Fibroblast of mammary gland (primary cell): Measurements from ENCODE around the gene SERPINE1.
A peak's percentile ranks its signal among the peaks of the same experiment; 100 is the strongest.

Source experiments
- DNase-seq: peaks from one replicate; pipeline ENCODE4 v3.0.0-alpha.2; 2010; ENCODE audit warnings: low read depth
- H3K4me3 ChIP-seq: 2 replicates; pipeline ENCODE4 v1.5.1; 2011; ENCODE audit warnings: low read depth, mild to moderate bottlenecking, low read length, moderate library complexity; ENCODE audit not compliant: control insufficient read depth
- TF ChIP-seq, protein P1 (sequence below): conservative IDR thresholded peaks from 2 replicates; pipeline ENCODE4 v1.5.1; 2011; ENCODE audit warnings: low read depth, low read length, inconsistent platforms; ENCODE audit not compliant: control insufficient read depth, insufficient read depth

The SERPINE1 gene

DNA sequence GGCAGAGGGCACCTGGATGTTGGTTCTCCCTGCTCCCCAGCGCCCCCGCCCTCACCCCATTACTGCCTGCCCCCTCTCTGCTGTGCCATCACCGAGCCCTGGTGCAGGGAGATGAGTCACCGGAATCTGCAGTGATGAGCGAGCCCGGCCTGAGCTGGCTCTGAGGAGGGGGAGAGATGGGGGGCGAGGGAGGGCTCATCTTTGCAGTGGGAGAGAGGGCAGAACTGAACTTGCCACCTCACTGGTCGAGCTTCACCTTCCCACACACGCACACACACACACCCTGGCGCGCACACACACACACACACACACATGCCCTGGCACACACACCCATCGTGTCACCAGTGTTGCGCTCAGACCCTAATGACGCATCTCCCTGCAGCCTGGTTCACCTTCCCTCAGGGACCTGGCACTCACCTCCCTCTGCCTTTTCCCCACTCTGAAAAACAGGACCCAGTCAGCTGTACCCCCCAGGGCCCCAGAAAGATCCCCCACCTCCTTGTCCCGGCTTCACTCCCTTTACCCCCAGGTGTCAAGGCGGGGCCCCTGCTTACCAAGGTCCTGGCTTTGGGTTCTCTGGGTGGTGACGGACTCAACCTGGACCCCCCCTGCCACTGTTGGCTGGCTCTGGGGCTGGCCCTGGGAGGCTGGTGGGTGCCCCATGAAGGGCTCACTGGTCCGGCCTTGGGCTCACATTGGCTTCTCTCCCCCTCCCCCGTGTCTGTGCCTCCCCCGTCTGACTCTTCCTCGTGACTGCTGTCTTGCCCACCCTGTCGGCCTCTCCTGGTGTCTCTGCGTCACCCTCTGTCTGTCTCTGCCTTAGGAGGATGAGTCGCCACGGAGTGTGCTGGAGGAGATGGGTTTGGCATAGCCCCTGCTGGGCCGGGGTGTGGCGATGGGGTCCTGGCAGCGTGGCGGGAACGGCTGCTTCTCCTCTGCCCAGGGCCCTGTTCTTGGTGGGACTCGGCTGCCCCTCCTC is 33.1 kb downstream of the SERPINE1 start:
- TF ChIP-seq, protein P1, sequence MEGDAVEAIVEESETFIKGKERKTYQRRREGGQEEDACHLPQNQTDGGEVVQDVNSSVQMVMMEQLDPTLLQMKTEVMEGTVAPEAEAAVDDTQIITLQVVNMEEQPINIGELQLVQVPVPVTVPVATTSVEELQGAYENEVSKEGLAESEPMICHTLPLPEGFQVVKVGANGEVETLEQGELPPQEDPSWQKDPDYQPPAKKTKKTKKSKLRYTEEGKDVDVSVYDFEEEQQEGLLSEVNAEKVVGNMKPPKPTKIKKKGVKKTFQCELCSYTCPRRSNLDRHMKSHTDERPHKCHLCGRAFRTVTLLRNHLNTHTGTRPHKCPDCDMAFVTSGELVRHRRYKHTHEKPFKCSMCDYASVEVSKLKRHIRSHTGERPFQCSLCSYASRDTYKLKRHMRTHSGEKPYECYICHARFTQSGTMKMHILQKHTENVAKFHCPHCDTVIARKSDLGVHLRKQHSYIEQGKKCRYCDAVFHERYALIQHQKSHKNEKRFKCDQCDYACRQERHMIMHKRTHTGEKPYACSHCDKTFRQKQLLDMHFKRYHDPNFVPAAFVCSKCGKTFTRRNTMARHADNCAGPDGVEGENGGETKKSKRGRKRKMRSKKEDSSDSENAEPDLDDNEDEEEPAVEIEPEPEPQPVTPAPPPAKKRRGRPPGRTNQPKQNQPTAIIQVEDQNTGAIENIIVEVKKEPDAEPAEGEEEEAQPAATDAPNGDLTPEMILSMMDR = no peak
- H3K4me3 ChIP-seq = no peak overlapping the region
- peak; percentile 43 for DNase-seq

DNA sequence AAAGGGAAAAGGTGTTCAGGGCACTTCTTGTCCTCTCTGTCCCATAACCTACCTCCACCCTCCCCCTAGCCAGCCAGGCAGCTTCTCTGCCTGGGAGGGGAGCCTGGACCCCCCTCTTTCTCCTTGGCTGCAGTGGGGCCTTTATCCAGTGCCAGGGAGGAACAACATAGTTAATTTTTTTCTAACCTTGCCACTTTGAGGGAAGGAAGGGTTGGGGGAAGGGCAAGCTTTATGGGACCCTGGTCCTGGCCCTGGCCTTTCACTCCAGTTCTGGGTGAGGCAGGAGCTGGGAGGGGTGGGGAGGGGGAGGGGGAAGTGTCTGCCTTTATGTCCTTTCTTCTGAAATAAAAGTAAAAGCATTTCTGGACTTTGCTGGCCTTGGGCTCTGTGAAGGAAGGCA is 34.0 kb downstream of the SERPINE1 start:
- DNase-seq = no peak
- TF ChIP-seq, protein P1 = no peak
- H3K4me3 ChIP-seq = no peak overlapping the region

DNA sequence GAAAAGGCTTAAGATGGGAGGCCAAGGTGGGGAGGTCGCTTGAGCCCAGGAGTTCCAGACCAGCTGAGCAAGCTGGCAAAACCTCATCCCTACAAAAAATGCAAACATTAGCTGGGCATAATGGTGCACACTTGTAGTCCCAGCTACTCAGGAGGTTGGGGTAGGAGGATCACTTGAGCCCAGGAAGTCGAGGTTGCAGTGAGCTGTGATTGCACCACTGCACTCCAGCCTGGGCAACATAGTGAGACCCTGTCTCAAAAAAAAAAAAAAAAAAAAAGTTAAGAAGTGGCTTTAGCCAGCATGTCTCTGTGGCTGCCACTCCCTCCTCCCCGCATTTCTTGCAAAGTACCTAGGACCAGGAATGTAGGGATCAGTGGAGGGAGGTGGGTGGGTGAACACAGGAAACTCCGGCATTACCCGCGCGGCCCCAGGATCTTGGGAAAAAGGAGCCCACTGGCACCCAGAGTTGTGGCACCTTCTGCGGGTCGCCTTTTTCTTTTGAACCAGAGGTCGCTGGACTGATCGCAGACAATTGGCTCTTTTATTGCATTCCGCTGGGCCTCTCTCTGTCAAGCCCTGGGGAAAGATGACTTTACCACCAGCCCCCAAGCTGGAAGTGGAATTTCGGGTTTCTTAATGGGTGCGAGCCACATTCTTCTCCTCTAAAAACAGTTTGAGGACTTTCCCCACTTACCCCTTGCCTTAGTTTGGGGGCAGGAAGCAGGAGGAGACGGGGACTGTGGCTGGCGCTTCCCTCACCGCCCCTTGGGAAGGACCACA is 35.0 kb downstream of the SERPINE1 start:
- TF ChIP-seq, protein P1 = no peak
- no peak for DNase-seq
- H3K4me3 ChIP-seq = no peak overlapping the region

DNA sequence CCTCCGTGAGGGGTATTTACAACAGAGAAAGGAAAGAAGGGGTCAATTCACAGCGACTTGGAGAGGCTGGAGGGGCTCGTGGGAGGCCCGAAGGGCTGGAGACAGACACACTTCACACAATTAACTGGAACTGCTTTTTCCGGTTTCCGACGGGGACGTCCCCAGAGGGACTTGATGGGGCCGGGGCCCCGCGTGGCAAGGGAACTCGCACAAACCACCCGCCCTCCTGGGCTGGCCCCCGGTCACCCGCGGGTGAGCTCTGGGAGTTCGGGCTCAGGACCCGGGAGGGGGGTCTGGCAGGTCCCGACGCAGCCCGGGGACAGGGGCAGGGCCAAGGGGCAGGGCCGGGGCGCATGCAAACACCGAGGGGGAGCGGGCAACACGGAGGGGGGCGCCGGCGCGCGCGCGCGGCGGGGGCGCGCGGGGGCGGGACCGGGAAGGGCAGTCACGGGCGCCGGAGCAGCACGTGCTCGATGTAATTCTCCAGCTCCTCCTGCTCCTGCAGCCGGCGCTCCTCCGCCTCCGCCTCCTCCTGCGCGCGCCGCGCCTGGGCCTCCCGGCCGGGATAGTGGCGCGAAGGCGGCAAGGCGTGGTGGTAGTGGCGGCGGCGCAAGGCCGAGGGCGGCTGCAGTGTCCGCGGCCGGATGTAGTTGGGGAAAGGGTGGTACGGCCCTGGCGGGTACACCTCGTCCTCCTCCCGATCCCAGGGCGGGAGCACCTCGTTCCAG is 35.8 kb downstream of the SERPINE1 start:
- TF ChIP-seq, protein P1 = no peak
- no peak overlapping the region for H3K4me3 ChIP-seq

DNA sequence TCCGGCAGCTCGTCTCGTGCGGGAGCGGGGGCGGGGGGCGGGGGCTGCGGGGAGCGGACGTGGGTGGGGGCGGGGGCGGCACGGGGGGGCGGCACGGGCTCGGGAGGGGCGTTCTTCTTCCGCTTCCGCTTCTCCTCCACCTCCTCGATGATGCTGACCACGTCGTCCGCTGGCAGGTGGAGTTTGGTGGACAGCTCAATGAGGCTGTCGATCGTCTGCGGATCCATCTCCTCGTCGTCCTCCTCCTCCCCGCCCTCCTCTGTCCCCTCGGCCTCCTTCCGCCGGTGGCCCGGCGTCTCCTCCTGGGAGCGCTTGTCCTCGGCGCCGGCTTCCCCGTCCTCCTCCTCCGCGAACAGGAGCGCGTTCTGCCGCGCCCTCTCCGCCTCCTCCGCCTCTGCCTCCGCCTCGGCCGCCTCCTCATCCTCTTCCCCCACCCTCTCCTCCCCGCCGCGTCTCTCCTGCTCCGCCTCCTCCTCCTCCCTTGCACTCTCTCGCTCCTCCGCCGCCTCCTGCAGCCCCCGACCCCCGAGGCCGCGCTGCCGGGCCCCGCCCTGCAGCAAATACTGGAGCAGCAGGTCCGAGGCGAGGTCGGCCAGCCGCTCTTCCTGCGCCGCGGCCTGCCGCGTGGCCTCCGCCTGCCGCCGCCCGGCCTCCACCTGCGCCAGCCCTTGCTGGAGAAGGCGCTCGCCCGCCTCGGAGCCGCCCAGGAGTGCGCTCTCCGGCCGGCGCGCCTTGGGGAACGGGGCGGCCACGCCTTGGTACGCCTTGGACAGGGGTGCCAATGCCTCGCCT is 36.6 kb downstream of the SERPINE1 start:
- DNase-seq = no peak
- TF ChIP-seq, protein P1 = no peak
- peak overlapping the region; percentile 25 for H3K4me3 ChIP-seq

More for the DNA sequence above, 35.8 kb downstream of the SERPINE1 start:
- DNase-seq = peak; percentile 57
